IMR-90 (cell line): Measurements from ENCODE around the gene ARHGEF7. TPM values are rescaled to one million over a fixed set of nuclear protein-coding genes. Genes with fewer than 3 reads are reported as not detected.

Experiments
- ATAC-seq: fragments of 200-7000 bp; cut with Tn5 transposase; 2 replicates; pipeline ENCODE4 v1.9.1; 2020; ENCODE audit warnings: low read depth, mild to moderate bottlenecking, moderate library complexity
- BruUV-seq: library from RNA; stranded (reverse); fragments of 400-500 nt; replicated peaks from 2 replicates; lab custom pipeline; 2021; lab: Mats Ljungman, UMichigan
- CTCF ChIA-PET: fragments of 300-600 bp; formaldehyde crosslinking; extraction: SDS; loops from one replicate; lab custom pipeline; 2021; ENCODE audit warnings: antibody characterized with exemption; lab: Yijun Ruan, JAX
- POLR2A ChIA-PET: fragments of 300-600 bp; sonication (Branson Sonifier 250); formaldehyde crosslinking; loops from one replicate; lab custom pipeline; 2022; ENCODE audit warnings: antibody characterized with exemption; ENCODE audit not compliant: unreplicated experiment; lab: Charles Lee
- DNase-seq: peaks from one replicate; pipeline ENCODE4 v3.0.0; 2013
- H2AFZ ChIP-seq: replicated peaks from 2 replicates; pipeline ENCODE3; 2013; ENCODE audit warnings: low read length, mild to moderate bottlenecking; ENCODE audit not compliant: poor library complexity
- H2AK5ac ChIP-seq: 2 replicates; pipeline ENCODE4 v1.6.1; 2013; ENCODE audit warnings: low read depth, low read length, inconsistent platforms
- H2AK9ac ChIP-seq: replicated peaks from 2 replicates; pipeline ENCODE3; 2013; ENCODE audit warnings: mild to moderate bottlenecking, low read depth, low read length, moderate library complexity; ENCODE audit not compliant: poor library complexity
- H2BK120ac ChIP-seq: 2 replicates; pipeline ENCODE4 v1.6.1; 2013; ENCODE audit warnings: low read depth, low read length, inconsistent platforms
- H2BK15ac ChIP-seq: 3 replicates; pipeline ENCODE4 v1.6.1; 2013; ENCODE audit warnings: low read depth, low read length, inconsistent platforms
- H2BK20ac ChIP-seq: 2 replicates; pipeline ENCODE4 v1.6.1; 2013; ENCODE audit warnings: low read depth, mild to moderate bottlenecking, inconsistent platforms, low read length, moderate library complexity
- H2BK5ac ChIP-seq: 2 replicates; pipeline ENCODE4 v1.6.1; 2013; ENCODE audit warnings: mild to moderate bottlenecking, low read depth, low read length, inconsistent platforms; ENCODE audit not compliant: poor library complexity, severe bottlenecking
- H3K14ac ChIP-seq: replicated peaks from 2 replicates; pipeline ENCODE4 v1.6.1; 2013; ENCODE audit warnings: low read depth, low read length, inconsistent platforms
- H3K18ac ChIP-seq: 2 replicates; pipeline ENCODE4 v1.6.1; 2013; ENCODE audit warnings: low read depth, low read length, control low read depth
- H3K23ac ChIP-seq: 2 replicates; pipeline ENCODE4 v1.6.1; 2013; ENCODE audit warnings: low read depth, low read length, inconsistent platforms
- H3K27ac ChIP-seq: 2 replicates; pipeline ENCODE4 v1.5.1; 2013; ENCODE audit warnings: mild to moderate bottlenecking, control low read depth, low read length; ENCODE audit not compliant: insufficient read depth
- H3K27me3 ChIP-seq: 2 replicates; pipeline ENCODE4 v1.6.1; 2013; ENCODE audit warnings: low read length; ENCODE audit not compliant: control insufficient read depth, insufficient read depth
- H3K36me3 ChIP-seq: 2 replicates; pipeline ENCODE4 v1.6.1; 2013; ENCODE audit warnings: low read length, mixed read lengths; ENCODE audit not compliant: control insufficient read depth, insufficient read depth
- H3K4ac ChIP-seq: 2 replicates; pipeline ENCODE4 v1.6.1; 2013; ENCODE audit warnings: low read depth, low read length, inconsistent platforms
- H3K4me1 ChIP-seq: 2 replicates; pipeline ENCODE4 v1.6.1; 2013; ENCODE audit warnings: low read length, mixed read lengths; ENCODE audit not compliant: control insufficient read depth, insufficient read depth
- H3K4me2 ChIP-seq: 2 replicates; pipeline ENCODE4 v1.6.1; 2013; ENCODE audit warnings: low read depth, mild to moderate bottlenecking, control low read depth, low read length, moderate library complexity
- H3K4me3 ChIP-seq: 2 replicates; pipeline ENCODE4 v1.5.1; 2013; ENCODE audit warnings: low read depth, mild to moderate bottlenecking, control low read depth, low read length, moderate library complexity; ENCODE audit not compliant: insufficient read depth
- H3K56ac ChIP-seq: 2 replicates; pipeline ENCODE4 v1.6.1; 2013; ENCODE audit warnings: low read length, inconsistent platforms; ENCODE audit not compliant: insufficient read depth; ENCODE audit errors: extremely low read depth
- H3K79me1 ChIP-seq, 2 experiments: 2 replicates each; pipeline ENCODE4 v1.6.1; 2013; ENCODE audit warnings: low read length in 2 of 2, inconsistent platforms in 1 of 2, low read depth in 1 of 2
- H3K9ac ChIP-seq: 2 replicates; pipeline ENCODE4 v1.6.1; 2013; ENCODE audit warnings: low read depth, low read length, control low read depth
- H3K9me1 ChIP-seq: 2 replicates; pipeline ENCODE4 v1.6.1; 2013; ENCODE audit warnings: low read length, inconsistent platforms; ENCODE audit not compliant: insufficient read depth
- H3K9me3 ChIP-seq: 2 replicates; pipeline ENCODE4 v1.6.1; 2013; ENCODE audit warnings: low read length; ENCODE audit not compliant: control insufficient read depth, insufficient read depth
- H4K20me1 ChIP-seq: 2 replicates; pipeline ENCODE4 v1.6.1; 2013; ENCODE audit warnings: low read length, inconsistent platforms; ENCODE audit not compliant: insufficient read depth
- H4K5ac ChIP-seq: 2 replicates; pipeline ENCODE4 v1.6.1; 2013; ENCODE audit warnings: mild to moderate bottlenecking, low read depth, low read length, control low read depth
- H4K8ac ChIP-seq, 2 experiments: 2 replicates each; pipeline ENCODE4 v1.6.1; 2013; ENCODE audit warnings: low read depth in 2 of 2, low read length in 2 of 2, control low read depth in 1 of 2, inconsistent platforms in 1 of 2
- H4K91ac ChIP-seq: 2 replicates; pipeline ENCODE4 v1.6.1; 2013; ENCODE audit warnings: low read depth, low read length, inconsistent platforms; ENCODE audit not compliant: insufficient read depth
- BHLHE40 ChIP-seq: fragments of 150-350 bp; IDR thresholded peaks from 2 replicates; pipeline ENCODE4 v1.6.1; 2016; ENCODE audit warnings: mild to moderate bottlenecking, low read depth, low read length
- CEBPB ChIP-seq: IDR thresholded peaks from 2 replicates; pipeline ENCODE4 v1.6.1; 2012; ENCODE audit warnings: low read depth, low read length, improper control_type of control experiment
- CHD1 ChIP-seq: IDR thresholded peaks from 2 replicates; pipeline ENCODE4 v1.6.1; 2012; ENCODE audit warnings: low read depth, low read length, improper control_type of control experiment
- FOS ChIP-seq: fragments of 150-350 bp; IDR thresholded peaks from 2 replicates; pipeline ENCODE4 v1.6.1; 2016; ENCODE audit warnings: low read depth, low read length
- MAFK ChIP-seq: IDR thresholded peaks from 2 replicates; pipeline ENCODE4 v1.6.1; 2012; ENCODE audit warnings: low read depth, low read length, improper control_type of control experiment
- MAZ ChIP-seq: IDR thresholded peaks from 2 replicates; pipeline ENCODE4 v1.6.1; 2012; ENCODE audit warnings: low read depth, mild to moderate bottlenecking, low read length, improper control_type of control experiment, moderate library complexity, borderline replicate concordance
- MXI1 ChIP-seq: IDR thresholded peaks from 2 replicates; pipeline ENCODE4 v1.6.1; 2012; ENCODE audit warnings: low read depth, mild to moderate bottlenecking, low read length, moderate library complexity, borderline replicate concordance
- NFE2L2 ChIP-seq: fragments of 150-350 bp; IDR thresholded peaks from 2 replicates; pipeline ENCODE4 v1.6.1; 2016; ENCODE audit warnings: low read depth, mild to moderate bottlenecking, low read length
- POLR2A ChIP-seq: IDR thresholded peaks from 2 replicates; pipeline ENCODE4 v1.6.1; 2012; ENCODE audit warnings: mild to moderate bottlenecking, low read depth, low read length
- RAD21 ChIP-seq: IDR thresholded peaks from 2 replicates; pipeline ENCODE4 v1.6.1; 2012; ENCODE audit warnings: low read length, improper control_type of control experiment
- RCOR1 ChIP-seq: IDR thresholded peaks from 2 replicates; pipeline ENCODE4 v1.6.1; 2012; ENCODE audit warnings: mild to moderate bottlenecking, low read length, improper control_type of control experiment; ENCODE audit not compliant: insufficient replicate concordance
- RFX5 ChIP-seq: IDR thresholded peaks from 2 replicates; pipeline ENCODE4 v1.8.0; 2012; ENCODE audit warnings: low read depth, mild to moderate bottlenecking, low read length, moderate library complexity
- SMC3 ChIP-seq: fragments of 150-350 bp; IDR thresholded peaks from 2 replicates; pipeline ENCODE4 v1.6.1; 2016; ENCODE audit warnings: low read depth, mild to moderate bottlenecking, antibody characterized with exemption, low read length, moderate library complexity
- WGBS, 2 experiments: methylation state at CpG; one replicate each; pipeline versions ENCODE4 v1.1.5 to v1.1.7; 2013; ENCODE audit warnings: missing lambda C conversion rate in 2 of 2; ENCODE audit not compliant: insufficient read length in 1 of 2; ENCODE audit errors: extremely low coverage in 2 of 2; 5-methylcytosine and 5-hydroxymethylcytosine counted together
- dilution Hi-C: fragments of 300-500 bp; cut with HindIII; formaldehyde crosslinking; loops from one replicate; pipeline ENCODE4 v1.14.3; 2018; ENCODE audit warnings: low sequenced_read_pairs; ENCODE audit not compliant: unreplicated experiment
- in situ Hi-C: fragments of 300-500 bp; cut with MboI; formaldehyde crosslinking; loops from 3 replicates; pipeline ENCODE4 v1.14.3; 2019; ENCODE audit warnings: low sequenced_read_pairs, inconsistent platforms, mixed read lengths
- intact Hi-C: fragments of 100-400 bp; cut with micrococcal nuclease; formaldehyde crosslinking; loops from 2 replicates; pipeline ENCODE4 v1.10.0; 2022
- polyA plus RNA-seq, 3 experiments: library from polyadenylated mRNA; depleted of rRNA; stranded (reverse); fragments of >200 nt; gene quantifications; 2 replicates each; pipeline ENCODE4 v1.2.3, GENCODE V29; 2012; ENCODE audit warnings: low replicate concordance in 1 of 3
- total RNA-seq: library from RNA; depleted of rRNA; stranded (reverse); fragments of >200 nt; gene quantifications from 2 replicates; pipeline ENCODE4 v1.2.3, GENCODE V29; 2012
- TF ChIP-seq, protein P1 (sequence below): fragments of 150-350 bp; IDR thresholded peaks from 2 replicates; pipeline ENCODE4 v1.6.1; 2017; ENCODE audit warnings: mild to moderate bottlenecking, antibody characterized with exemption, low read length, low read depth
- TF ChIP-seq, protein P2 (sequence below): conservative IDR thresholded peaks from 2 replicates; pipeline ENCODE4 v1.5.1; 2012; ENCODE audit warnings: mild to moderate bottlenecking, low read depth, low read length, improper control_type of control experiment
- TF ChIP-seq, protein P3 (sequence below): fragments of 150-350 bp; IDR thresholded peaks from 2 replicates; pipeline ENCODE4 v1.6.1; 2016; ENCODE audit warnings: low read depth, mild to moderate bottlenecking, low read length, moderate library complexity, borderline replicate concordance

The ARHGEF7 gene
- total and polyA plus RNA-seq, 2 of the 4 experiments (the other 2 are of a cell fraction): 32.9 to 59.0 TPM

DNA sequence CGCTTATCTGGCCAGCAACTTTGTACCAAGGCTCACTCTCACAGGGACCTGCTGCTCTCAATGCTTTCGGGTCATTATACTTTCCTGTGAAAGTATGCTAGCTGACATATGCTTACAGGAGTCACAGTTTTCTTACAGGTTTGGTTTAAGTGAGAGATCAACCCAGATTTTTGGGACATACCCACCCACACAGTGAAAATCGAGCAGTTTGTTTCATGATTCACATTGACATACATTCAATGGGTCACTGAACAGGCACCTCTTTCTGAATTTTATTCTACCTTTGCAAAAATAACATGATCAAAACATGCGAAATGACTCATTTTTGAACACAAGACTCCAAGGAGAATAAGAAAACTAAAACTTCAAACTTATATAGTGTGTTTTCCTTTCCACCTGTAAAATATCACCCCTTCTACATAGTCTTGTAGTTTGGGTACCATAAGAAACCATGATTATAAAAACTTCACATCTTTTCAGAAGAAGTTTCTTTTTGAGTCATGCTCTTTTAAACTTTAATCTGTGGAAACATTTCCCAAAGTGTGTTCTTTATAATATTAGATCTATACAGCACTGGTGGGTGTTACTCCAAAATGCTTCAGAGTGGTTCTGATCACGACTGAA, 161.0 kb downstream of the ARHGEF7 start:
- no peak for ATAC-seq
- Histone ChIP-seq H2AK9ac (no peak overlapping the region), H2BK15ac (no peak overlapping the region), H3K14ac (no peak overlapping the region), H2BK20ac (0 out of 2 replicates have a peak overlapping the region, but pooled peaks have one; percentile 37), H3K56ac (no peak overlapping the region), H3K9ac (no peak overlapping the region), H2AFZ (no peak overlapping the region), H3K9me3 (no peaks in the 10 kb centered on the region), H3K23ac (no peak overlapping the region), H4K8ac (no peak overlapping the region), H3K27me3 (no peaks in the 10 kb centered on the region), H3K4me2 (no peak overlapping the region), H3K27ac (no peak overlapping the region), H3K79me1 (peaks cover 25 to 59% of the 10 kb centered on the region in 2 experiments), H3K4me3 (no peak overlapping the region), H2AK5ac (no peak overlapping the region), H4K5ac (no peak overlapping the region), H4K20me1 (no peaks in the 10 kb centered on the region; the same call in 1 of the 2 replicates), H4K91ac (no peak overlapping the region), H2BK5ac (no peak overlapping the region), H3K18ac (no peak overlapping the region), H3K9me1 (peaks cover 36% of the 10 kb centered on the region), H3K36me3 (peaks cover 31% of the 10 kb centered on the region), H2BK120ac (no peak overlapping the region), H3K4ac (no peak overlapping the region), H3K4me1 (peaks cover 14% of the 10 kb centered on the region)
- ChIA-PET POLR2A (interaction anchor here (1.1 kb wide), 1 partner anchor 11 kb away, joined by 3 read pairs; no protein-coding TSS in a partner anchor), CTCF (no interaction called here)
- in situ Hi-C loops: no loop called here
- intact Hi-C loops: no loop called here
- WGBS, 2 experiments: 80% methylated on average over 1 of the region's 5 CpGs; no CpG with 5 or more reads in 1 of the 2 experiments
- DNase-seq: no peak
- dilution Hi-C loops: no loop called here
- TF ChIP-seq RCOR1 (no peak), POLR2A (no peak), RAD21 (no peak), BHLHE40 (no peak), CEBPB (no peak), SMC3 (no peak), NFE2L2 (no peak), MAFK (no peak), MAZ (no peak), MXI1 (no peak), FOS (no peak), RFX5 (no peak), CHD1 (no peak)
- TF ChIP-seq, protein P1, sequence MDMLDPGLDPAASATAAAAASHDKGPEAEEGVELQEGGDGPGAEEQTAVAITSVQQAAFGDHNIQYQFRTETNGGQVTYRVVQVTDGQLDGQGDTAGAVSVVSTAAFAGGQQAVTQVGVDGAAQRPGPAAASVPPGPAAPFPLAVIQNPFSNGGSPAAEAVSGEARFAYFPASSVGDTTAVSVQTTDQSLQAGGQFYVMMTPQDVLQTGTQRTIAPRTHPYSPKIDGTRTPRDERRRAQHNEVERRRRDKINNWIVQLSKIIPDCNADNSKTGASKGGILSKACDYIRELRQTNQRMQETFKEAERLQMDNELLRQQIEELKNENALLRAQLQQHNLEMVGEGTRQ: no peak
- TF ChIP-seq, protein P2, sequence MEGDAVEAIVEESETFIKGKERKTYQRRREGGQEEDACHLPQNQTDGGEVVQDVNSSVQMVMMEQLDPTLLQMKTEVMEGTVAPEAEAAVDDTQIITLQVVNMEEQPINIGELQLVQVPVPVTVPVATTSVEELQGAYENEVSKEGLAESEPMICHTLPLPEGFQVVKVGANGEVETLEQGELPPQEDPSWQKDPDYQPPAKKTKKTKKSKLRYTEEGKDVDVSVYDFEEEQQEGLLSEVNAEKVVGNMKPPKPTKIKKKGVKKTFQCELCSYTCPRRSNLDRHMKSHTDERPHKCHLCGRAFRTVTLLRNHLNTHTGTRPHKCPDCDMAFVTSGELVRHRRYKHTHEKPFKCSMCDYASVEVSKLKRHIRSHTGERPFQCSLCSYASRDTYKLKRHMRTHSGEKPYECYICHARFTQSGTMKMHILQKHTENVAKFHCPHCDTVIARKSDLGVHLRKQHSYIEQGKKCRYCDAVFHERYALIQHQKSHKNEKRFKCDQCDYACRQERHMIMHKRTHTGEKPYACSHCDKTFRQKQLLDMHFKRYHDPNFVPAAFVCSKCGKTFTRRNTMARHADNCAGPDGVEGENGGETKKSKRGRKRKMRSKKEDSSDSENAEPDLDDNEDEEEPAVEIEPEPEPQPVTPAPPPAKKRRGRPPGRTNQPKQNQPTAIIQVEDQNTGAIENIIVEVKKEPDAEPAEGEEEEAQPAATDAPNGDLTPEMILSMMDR: no peak
- TF ChIP-seq, protein P3, sequence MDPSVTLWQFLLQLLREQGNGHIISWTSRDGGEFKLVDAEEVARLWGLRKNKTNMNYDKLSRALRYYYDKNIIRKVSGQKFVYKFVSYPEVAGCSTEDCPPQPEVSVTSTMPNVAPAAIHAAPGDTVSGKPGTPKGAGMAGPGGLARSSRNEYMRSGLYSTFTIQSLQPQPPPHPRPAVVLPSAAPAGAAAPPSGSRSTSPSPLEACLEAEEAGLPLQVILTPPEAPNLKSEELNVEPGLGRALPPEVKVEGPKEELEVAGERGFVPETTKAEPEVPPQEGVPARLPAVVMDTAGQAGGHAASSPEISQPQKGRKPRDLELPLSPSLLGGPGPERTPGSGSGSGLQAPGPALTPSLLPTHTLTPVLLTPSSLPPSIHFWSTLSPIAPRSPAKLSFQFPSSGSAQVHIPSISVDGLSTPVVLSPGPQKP: no peak
- no TSS peak for BruUV-seq
